ENCODE results near the gene PCDHGA1. TPM values are rescaled to one million over a fixed set of nuclear protein-coding genes. Genes with fewer than 3 reads are reported as not detected.

The PCDHGA1 gene
- total and polyA plus RNA-seq, 2 donors (not counting 1 experiment from before 2014, with no cell fraction given), result 0.06 to 0.64 TPM

- Histone ChIP-seq H3K4me2 (replicated peaks; ENCODE audit: low read depth, low read length, poor library complexity, severe bottlenecking) (no peak within 1 kb of the TSS), H3K27ac (ENCODE audit: low read length in 2 of 2) (no peak within 1 kb of the TSS), H3K4me3 (ENCODE audit: control extremely low read depth in 1 of 5, extremely low read depth in 1 of 5, insufficient read depth in 1 of 5, low read depth in 2 of 5, low read length in 4 of 5) (no peak within 1 kb of the TSS), H2AFZ (ENCODE audit: insufficient read depth, low read depth, low read length, poor library complexity, severe bottlenecking) (no peak within 1 kb of the TSS), H4K20me1 (ENCODE audit: control insufficient read depth, insufficient read depth, low read length, poor library complexity, severe bottlenecking) (no peaks in the 10 kb centered on the region), H3K9ac (ENCODE audit: low read length) (no peak within 1 kb of the TSS), H3K36me3 (replicated peaks in 1 of 2; ENCODE audit: control extremely low read depth in 1 of 2, control insufficient read depth in 1 of 2, extremely low read depth in 1 of 2, insufficient read depth in 2 of 2, low read length in 1 of 2) (no peaks in the 10 kb centered on the region), H3K4me1 (ENCODE audit: control insufficient read depth in 2 of 2, insufficient read depth in 2 of 2, low read length in 2 of 2) (no peaks in the 10 kb centered on the region), H3K27me3 (replicated peaks in 1 of 4; ENCODE audit: control extremely low read depth in 1 of 4, control insufficient read depth in 3 of 4, insufficient read depth in 4 of 4, low read length in 3 of 4) (no peaks in the 10 kb centered on the region), H3K9me3 (ENCODE audit: control extremely low read depth in 1 of 3, control insufficient read depth in 2 of 3, insufficient read depth in 1 of 3, low read length in 2 of 3) (peaks cover 5 to 83% (median 70%) of the 10 kb centered on the region in 3 donors), H3K79me2 (ENCODE audit: control insufficient read depth, insufficient read depth, low read length) (peaks cover 41% of the 10 kb centered on the region)
- ATAC-seq (ENCODE audit: low read depth) (no peak), DNase-seq (no peak)
- WGBS (ENCODE audit: insufficient coverage), result 79% methylated on average over 34 of the region's 36 CpGs
- Mint-ChIP-seq H3K4me3 (no peak within 1 kb of the TSS), H3K27ac (no peak within 1 kb of the TSS), H3K4me1 (no peaks in the 10 kb centered on the region), H3K27me3 (no peaks in the 10 kb centered on the region), H3K9me3 (ENCODE audit: insufficient read depth) (peaks cover 14% of the 10 kb centered on the region)
- ChIA-PET CTCF (interaction anchor here (0.5 kb wide), 1 partner anchor 288 kb away, joined by 4 read pairs; no protein-coding TSS in a partner anchor), POLR2A (no interaction called here)
- intact Hi-C loops (cut with micrococcal nuclease), result no loop called here
- TF ChIP-seq EZH2 (IDR thresholded peaks at IDR 0.05; ENCODE audit: borderline replicate concordance, insufficient read depth, low read depth, low read length, poor library complexity, severe bottlenecking) (no peak), CTCF (IDR thresholded peaks at IDR 0.05) (no peak)
Measured at GRCh38 chr5:141303756-141304155, 26.6 kb upstream of the PCDHGA1 start, which contains the start of gene SLC25A2. TSS of gene SLC25A2 (minus strand) at chr5:141304049. CDS start at chr5:141303865, 184 bp downstream.

- H3K9me3 Mint-ChIP-seq (ENCODE audit: insufficient read depth), result peaks cover 18% of the 10 kb centered on the region
- Histone ChIP-seq H3K79me2 (ENCODE audit: control insufficient read depth, insufficient read depth, low read length) (peaks cover 42% of the 10 kb centered on the region), H3K4me3 (ENCODE audit: control extremely low read depth in 1 of 5, extremely low read depth in 1 of 5, insufficient read depth in 1 of 5, low read depth in 2 of 5, low read length in 4 of 5) (no peak overlapping the region), H3K27ac (ENCODE audit: low read length in 2 of 2) (no peak overlapping the region), H3K36me3 (replicated peaks in 1 of 2; ENCODE audit: control extremely low read depth in 1 of 2, control insufficient read depth in 1 of 2, extremely low read depth in 1 of 2, insufficient read depth in 2 of 2, low read length in 1 of 2) (no peaks in the 10 kb centered on the region), H3K4me1 (ENCODE audit: control insufficient read depth in 2 of 2, insufficient read depth in 2 of 2, low read length in 2 of 2) (no peaks in the 10 kb centered on the region), H3K27me3 (replicated peaks in 1 of 4; ENCODE audit: control extremely low read depth in 1 of 4, control insufficient read depth in 3 of 4, insufficient read depth in 4 of 4, low read length in 3 of 4) (no peaks in the 10 kb centered on the region), H3K9me3 (ENCODE audit: control extremely low read depth in 1 of 3, control insufficient read depth in 2 of 3, insufficient read depth in 1 of 3, low read length in 2 of 3) (peaks cover 10 to 75% (median 61%) of the 10 kb centered on the region in 3 donors), H4K20me1 (ENCODE audit: control insufficient read depth, insufficient read depth, low read length, poor library complexity, severe bottlenecking) (no peaks in the 10 kb centered on the region), H3K9ac (ENCODE audit: low read length) (no peak overlapping the region), H3K4me2 (replicated peaks; ENCODE audit: low read depth, low read length, poor library complexity, severe bottlenecking) (no peak overlapping the region), H2AFZ (ENCODE audit: insufficient read depth, low read depth, low read length, poor library complexity, severe bottlenecking) (no peak overlapping the region)
- POLR2A ChIA-PET, result no interaction called here
- no peak for DNase-seq
- no peaks in the 10 kb centered on the region for H3K4me1 Mint-ChIP-seq
- CTCF ChIA-PET, result interaction anchor here (1.0 to 1.2 kb wide), 2 partner anchors 10 to 12 kb away, joined by 3 read pairs; no protein-coding TSS in a partner anchor
- no peak overlapping the region for H3K4me3 Mint-ChIP-seq
- no peak for TF ChIP-seq EZH2 (IDR thresholded peaks at IDR 0.05; ENCODE audit: borderline replicate concordance, insufficient read depth, low read depth, low read length, poor library complexity, severe bottlenecking)
- TF ChIP-seq CTCF (IDR thresholded peaks at IDR 0.05), result no peak
- ATAC-seq (ENCODE audit: low read depth), result no peak
- intact Hi-C loops (cut with micrococcal nuclease), result no loop called here
- H3K27me3 Mint-ChIP-seq, result no peaks in the 10 kb centered on the region
- no CpG with 5 or more reads among the region's 1 CpG for WGBS (ENCODE audit: insufficient coverage)
- no peak overlapping the region for H3K27ac Mint-ChIP-seq
Measured at GRCh38 chr5:141306630-141307029, 23.7 kb upstream of the PCDHGA1 start.
